ENCODE data around the gene STPG1.

Gene STPG1

GRCh38 chr1:24362982-24363614 is 50.5 kb downstream of the STPG1 start:
- no peaks in the 10 kb centered on the region for H3K4me1 ChIP-seq (ENCODE audit: control insufficient read depth, insufficient read depth, low read length)
- peaks cover 2% of the 10 kb centered on the region for H3K36me3 ChIP-seq (ENCODE audit: control insufficient read depth, insufficient read depth, low read length)
- H3K9ac ChIP-seq (ENCODE audit: low read depth, low read length) = no peak overlapping the region
- H3K9me3 ChIP-seq (ENCODE audit: control insufficient read depth, insufficient read depth, low read length) = no peaks in the 10 kb centered on the region
- H3K27me3 ChIP-seq (ENCODE audit: control insufficient read depth, insufficient read depth, low read length) = no peaks in the 10 kb centered on the region
- no peak overlapping the region for H3K4me3 ChIP-seq (ENCODE audit: low read depth, low read length)

GRCh38 chr1:24362396-24362795 is 51.2 kb downstream of the STPG1 start:
- Histone ChIP-seq H3K4me1 (ENCODE audit: control insufficient read depth, insufficient read depth, low read length) (no peaks in the 10 kb centered on the region), H3K9me3 (ENCODE audit: control insufficient read depth, insufficient read depth, low read length) (no peaks in the 10 kb centered on the region), H3K27me3 (ENCODE audit: control insufficient read depth, insufficient read depth, low read length) (no peaks in the 10 kb centered on the region), H3K4me3 (ENCODE audit: low read depth, low read length) (no peak overlapping the region), H3K9ac (ENCODE audit: low read depth, low read length) (no peak overlapping the region), H3K36me3 (ENCODE audit: control insufficient read depth, insufficient read depth, low read length) (peaks cover 2% of the 10 kb centered on the region)

GRCh38 chr1:24361811-24362210 is 51.8 kb downstream of the STPG1 start:
- Histone ChIP-seq H3K36me3 (ENCODE audit: control insufficient read depth, insufficient read depth, low read length) (peaks cover 2% of the 10 kb centered on the region), H3K9ac (ENCODE audit: low read depth, low read length) (no peak overlapping the region), H3K9me3 (ENCODE audit: control insufficient read depth, insufficient read depth, low read length) (no peaks in the 10 kb centered on the region), H3K27me3 (ENCODE audit: control insufficient read depth, insufficient read depth, low read length) (no peaks in the 10 kb centered on the region), H3K4me1 (ENCODE audit: control insufficient read depth, insufficient read depth, low read length) (no peaks in the 10 kb centered on the region), H3K4me3 (ENCODE audit: low read depth, low read length) (no peak overlapping the region)

GRCh38 chr1:24360681-24361080 is 52.9 kb downstream of the STPG1 start:
- H3K9me3 ChIP-seq (ENCODE audit: control insufficient read depth, insufficient read depth, low read length) = no peaks in the 10 kb centered on the region
- peaks cover 2% of the 10 kb centered on the region for H3K36me3 ChIP-seq (ENCODE audit: control insufficient read depth, insufficient read depth, low read length)
- H3K9ac ChIP-seq (ENCODE audit: low read depth, low read length) = no peak overlapping the region
- no peaks in the 10 kb centered on the region for H3K4me1 ChIP-seq (ENCODE audit: control insufficient read depth, insufficient read depth, low read length)
- H3K4me3 ChIP-seq (ENCODE audit: low read depth, low read length) = no peak overlapping the region
- H3K27me3 ChIP-seq (ENCODE audit: control insufficient read depth, insufficient read depth, low read length) = no peaks in the 10 kb centered on the region

- Histone ChIP-seq H3K9me3 (ENCODE audit: control insufficient read depth, insufficient read depth, low read length) (no peaks in the 10 kb centered on the region), H3K9ac (ENCODE audit: low read depth, low read length) (no peak overlapping the region), H3K4me3 (ENCODE audit: low read depth, low read length) (no peak overlapping the region), H3K4me1 (ENCODE audit: control insufficient read depth, insufficient read depth, low read length) (no peaks in the 10 kb centered on the region), H3K27me3 (ENCODE audit: control insufficient read depth, insufficient read depth, low read length) (no peaks in the 10 kb centered on the region), H3K36me3 (ENCODE audit: control insufficient read depth, insufficient read depth, low read length) (peaks cover 5% of the 10 kb centered on the region)
Observed at GRCh38 chr1:24357038-24357437, 56.5 kb downstream of the STPG1 start.

- no peak overlapping the region for H3K9ac ChIP-seq (ENCODE audit: low read depth, low read length)
- no peaks in the 10 kb centered on the region for H3K4me1 ChIP-seq (ENCODE audit: control insufficient read depth, insufficient read depth, low read length)
- H3K4me3 ChIP-seq (ENCODE audit: low read depth, low read length) = no peak overlapping the region
- no peaks in the 10 kb centered on the region for H3K27me3 ChIP-seq (ENCODE audit: control insufficient read depth, insufficient read depth, low read length)
- no peaks in the 10 kb centered on the region for H3K9me3 ChIP-seq (ENCODE audit: control insufficient read depth, insufficient read depth, low read length)
- H3K36me3 ChIP-seq (ENCODE audit: control insufficient read depth, insufficient read depth, low read length) = peaks cover 5% of the 10 kb centered on the region
Observed at GRCh38 chr1:24355466-24355865, 58.1 kb downstream of the STPG1 start.

GRCh38 chr1:24353292-24353891 is 60.2 kb downstream of the STPG1 start:
- peaks cover 3% of the 10 kb centered on the region for H3K36me3 ChIP-seq (ENCODE audit: control insufficient read depth, insufficient read depth, low read length)

GRCh38 chr1:24351918-24352627 is 61.5 kb downstream of the STPG1 start:
- H3K27me3 ChIP-seq (ENCODE audit: control insufficient read depth, insufficient read depth, low read length) = no peaks in the 10 kb centered on the region
- H3K4me3 ChIP-seq (ENCODE audit: low read depth, low read length) = no peak overlapping the region
- no peaks in the 10 kb centered on the region for H3K4me1 ChIP-seq (ENCODE audit: control insufficient read depth, insufficient read depth, low read length)
- no peak overlapping the region for H3K9ac ChIP-seq (ENCODE audit: low read depth, low read length)
- peaks cover 5% of the 10 kb centered on the region for H3K36me3 ChIP-seq (ENCODE audit: control insufficient read depth, insufficient read depth, low read length)
- no peaks in the 10 kb centered on the region for H3K9me3 ChIP-seq (ENCODE audit: control insufficient read depth, insufficient read depth, low read length)

More at GRCh38 chr1:24353292-24353891, 60.2 kb downstream of the STPG1 start:
- H3K27me3 ChIP-seq (ENCODE audit: control insufficient read depth, insufficient read depth, low read length) = no peaks in the 10 kb centered on the region
- no peaks in the 10 kb centered on the region for H3K9me3 ChIP-seq (ENCODE audit: control insufficient read depth, insufficient read depth, low read length)
- no peaks in the 10 kb centered on the region for H3K4me1 ChIP-seq (ENCODE audit: control insufficient read depth, insufficient read depth, low read length)
- H3K9ac ChIP-seq (ENCODE audit: low read depth, low read length) = no peak overlapping the region
- no peak overlapping the region for H3K4me3 ChIP-seq (ENCODE audit: low read depth, low read length)

GRCh38 chr1:24351247-24351646 is 62.3 kb downstream of the STPG1 start:
- Histone ChIP-seq H3K9me3 (ENCODE audit: control insufficient read depth, insufficient read depth, low read length) (no peaks in the 10 kb centered on the region), H3K4me3 (ENCODE audit: low read depth, low read length) (no peak overlapping the region), H3K9ac (ENCODE audit: low read depth, low read length) (no peak overlapping the region), H3K27me3 (ENCODE audit: control insufficient read depth, insufficient read depth, low read length) (no peaks in the 10 kb centered on the region), H3K4me1 (ENCODE audit: control insufficient read depth, insufficient read depth, low read length) (no peaks in the 10 kb centered on the region), H3K36me3 (ENCODE audit: control insufficient read depth, insufficient read depth, low read length) (peaks cover 5% of the 10 kb centered on the region)

- H3K9ac ChIP-seq (ENCODE audit: low read depth, low read length) = no peak overlapping the region
- no peaks in the 10 kb centered on the region for H3K4me1 ChIP-seq (ENCODE audit: control insufficient read depth, insufficient read depth, low read length)
- H3K36me3 ChIP-seq (ENCODE audit: control insufficient read depth, insufficient read depth, low read length) = peaks cover 5% of the 10 kb centered on the region
- no peak overlapping the region for H3K4me3 ChIP-seq (ENCODE audit: low read depth, low read length)
- no peaks in the 10 kb centered on the region for H3K9me3 ChIP-seq (ENCODE audit: control insufficient read depth, insufficient read depth, low read length)
- no peaks in the 10 kb centered on the region for H3K27me3 ChIP-seq (ENCODE audit: control insufficient read depth, insufficient read depth, low read length)
Observed at GRCh38 chr1:24349891-24350290, 63.7 kb downstream of the STPG1 start.

- no peaks in the 10 kb centered on the region for H3K4me1 ChIP-seq (ENCODE audit: control insufficient read depth, insufficient read depth, low read length)
- no peak overlapping the region for H3K9ac ChIP-seq (ENCODE audit: low read depth, low read length)
- H3K9me3 ChIP-seq (ENCODE audit: control insufficient read depth, insufficient read depth, low read length) = no peaks in the 10 kb centered on the region
- H3K4me3 ChIP-seq (ENCODE audit: low read depth, low read length) = no peak overlapping the region
- H3K36me3 ChIP-seq (ENCODE audit: control insufficient read depth, insufficient read depth, low read length) = peaks cover 2% of the 10 kb centered on the region
- H3K27me3 ChIP-seq (ENCODE audit: control insufficient read depth, insufficient read depth, low read length) = no peaks in the 10 kb centered on the region
Observed at GRCh38 chr1:24348196-24348595, 65.4 kb downstream of the STPG1 start.
